K562 (cell line): ENCODE measurements around the gene RPS23. TPM values are rescaled to one million over a fixed set of nuclear protein-coding genes. Genes with fewer than 3 reads are reported as not detected.

ENCODE experiments used
- ATF1 ChIP-seq, 2 experiments: fragments of 450-650 bp in 1 of 2; IDR thresholded peaks; 2 replicates each; pipeline ENCODE4 v1.6.1; 2016; ENCODE audit warnings: missing compliant biosample characterization in 1 of 2, missing genetic modification characterization in 1 of 2
- CREB1 ChIP-seq, 2 experiments: sonication (generic) in 1 of 2; formaldehyde crosslinking in 1 of 2; IDR thresholded peaks; 2 replicates each; pipeline versions ENCODE4 v1.6.1 to v1.8.0; 2012 to 2022; ENCODE audit warnings: inconsistent platforms in 1 of 2, mild to moderate bottlenecking in 1 of 2, missing genetic modification reagents in 1 of 2, moderate library complexity in 1 of 2
- GATAD2A ChIP-seq: fragments of 450-650 bp; IDR thresholded peaks from 2 replicates; pipeline ENCODE4 v1.6.1; 2017
- HEY1 ChIP-seq: fragments of 250-450 bp; sonication (Bioruptor Pico); IDR thresholded peaks from 2 replicates; pipeline ENCODE4 v1.5.0; 2020; ENCODE audit warnings: mild to moderate bottlenecking, moderate library complexity, borderline replicate concordance
- HMG20A ChIP-seq: fragments of 450-650 bp; formaldehyde crosslinking; conservative IDR thresholded peaks from 2 replicates; pipeline ENCODE4 v1.4.0; 2020; ENCODE audit warnings: mild to moderate bottlenecking, mixed read lengths
- MAFF ChIP-seq: IDR thresholded peaks from 2 replicates; pipeline ENCODE4 v1.6.1; 2012; ENCODE audit warnings: low read length, improper control_type of control experiment
- MGA ChIP-seq: fragments of 450-650 bp; IDR thresholded peaks from 2 replicates; pipeline ENCODE4 v1.6.1; 2016; ENCODE audit warnings: mild to moderate bottlenecking, moderate library complexity
- NFATC3 ChIP-seq: fragments of 450-650 bp; IDR thresholded peaks from 2 replicates; pipeline ENCODE4 v1.6.1; 2017; ENCODE audit warnings: mild to moderate bottlenecking
- NFXL1 ChIP-seq: fragments of 450-650 bp; formaldehyde crosslinking; IDR thresholded peaks from 2 replicates; pipeline ENCODE4 v1.4.0; 2021; ENCODE audit warnings: mild to moderate bottlenecking
- PHB2 ChIP-seq: fragments of 450-650 bp; IDR thresholded peaks from 2 replicates; pipeline ENCODE4 v1.6.1; 2017; ENCODE audit warnings: low read depth
- RBFOX2 ChIP-seq: fragments of 200-400 bp; formaldehyde crosslinking; IDR thresholded peaks from 2 replicates; pipeline ENCODE4 v1.6.1; 2017; ENCODE audit warnings: low read depth, mild to moderate bottlenecking, low read length, moderate library complexity
- RBM39 ChIP-seq: fragments of 200-400 bp; formaldehyde crosslinking; optimal IDR thresholded peaks from 2 replicates; pipeline ENCODE3; 2018; ENCODE audit warnings: low read depth, low read length
- SNIP1 ChIP-seq: fragments of 450-650 bp; IDR thresholded peaks from 2 replicates; pipeline ENCODE4 v1.7.1; 2017; ENCODE audit warnings: low read depth, mild to moderate bottlenecking
- XRCC3 ChIP-seq: fragments of 450-650 bp; IDR thresholded peaks from 2 replicates; pipeline ENCODE4 v1.6.1; 2017; ENCODE audit warnings: mild to moderate bottlenecking, moderate library complexity
- XRCC4 ChIP-seq: IDR thresholded peaks from one replicate; pipeline ENCODE4 v1.6.1; 2011; ENCODE audit not compliant: insufficient read depth, insufficient read length; ENCODE audit errors: extremely low read depth
- ZFP1 ChIP-seq: fragments of 450-650 bp; formaldehyde crosslinking; IDR thresholded peaks from 2 replicates; pipeline ENCODE4 v1.4.0; 2020; ENCODE audit warnings: mild to moderate bottlenecking, mixed read lengths
- polyA plus RNA-seq, 8 experiments: library from polyadenylated mRNA; depleted of rRNA in 4 of 8; stranded (reverse) in 5 of 8; unstranded in 3 of 8; fragments of >200 nt; fragmentation: Nextera tagmentation in 2 of 8; fragmentation: Illumina TruSeq in 1 of 8; extraction: Ambion mirVana in 2 of 8; extraction: Trizol in 1 of 8; gene quantifications; 2 replicates each; pipeline versions ENCODE4 v1.2.1 to v1.2.3, GENCODE V29; 2011 to 2014; ENCODE audit warnings: inconsistent platforms in 1 of 8, missing spikeins in 1 of 8
- total RNA-seq, 7 experiments: library from RNA; depleted of rRNA in 6 of 7; stranded (reverse); fragments of >200 nt in 6 of 7; fragmentation: Illumina TruSeq in 2 of 7; extraction: Trizol in 2 of 7; gene quantifications; 2 replicates each; pipeline versions ENCODE4 v1.2.1 to v1.2.3, GENCODE V29; 2011 to 2021; ENCODE audit warnings: low replicate concordance in 1 of 7
- TF ChIP-seq, protein P1 (sequence below): fragments of 450-650 bp; formaldehyde crosslinking; IDR thresholded peaks from 2 replicates; pipeline ENCODE4 v1.4.0; 2022; ENCODE audit warnings: missing genetic modification characterization

The RPS23 gene
- total and polyA plus RNA-seq, 9 of the 15 experiments (the other 6 are each of a cell fraction or from before 2014, with no cell fraction given): 3,252 to 10,689 (median 6,302) TPM

- no peak for TF ChIP-seq NFXL1 (CRISPR knock-in tag)
- TF ChIP-seq RBM39: peak; percentile 81
- TF ChIP-seq SNIP1: no peak; the same call in 1 of the 2 replicates
- no peak for TF ChIP-seq MAFF
- TF ChIP-seq ATF1 (CRISPR knock-in tag; IDR thresholded peaks at IDR 0.05): no peak
- TF ChIP-seq ATF1 (tag; IDR thresholded peaks at IDR 0.05): peak; percentile 62; the same call in 1 of the 2 replicates
- TF ChIP-seq CREB1 (IDR thresholded peaks at IDR 0.05): peak; percentile 35; the same call in 1 of the 2 replicates
- peak; percentile 27; the same call in 1 of the 2 replicates for TF ChIP-seq CREB1 (CRISPR knock-in tag; IDR thresholded peaks at IDR 0.05)
- TF ChIP-seq NFATC3: no peak
- TF ChIP-seq RBFOX2: peak; percentile 100
- TF ChIP-seq MGA: peak; percentile 94
- TF ChIP-seq, protein P1, sequence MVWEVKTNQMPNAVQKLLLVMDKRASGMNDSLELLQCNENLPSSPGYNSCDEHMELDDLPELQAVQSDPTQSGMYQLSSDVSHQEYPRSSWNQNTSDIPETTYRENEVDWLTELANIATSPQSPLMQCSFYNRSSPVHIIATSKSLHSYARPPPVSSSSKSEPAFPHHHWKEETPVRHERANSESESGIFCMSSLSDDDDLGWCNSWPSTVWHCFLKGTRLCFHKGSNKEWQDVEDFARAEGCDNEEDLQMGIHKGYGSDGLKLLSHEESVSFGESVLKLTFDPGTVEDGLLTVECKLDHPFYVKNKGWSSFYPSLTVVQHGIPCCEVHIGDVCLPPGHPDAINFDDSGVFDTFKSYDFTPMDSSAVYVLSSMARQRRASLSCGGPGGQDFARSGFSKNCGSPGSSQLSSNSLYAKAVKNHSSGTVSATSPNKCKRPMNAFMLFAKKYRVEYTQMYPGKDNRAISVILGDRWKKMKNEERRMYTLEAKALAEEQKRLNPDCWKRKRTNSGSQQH: 0 out of 2 replicates have a peak, but pooled peaks have one; percentile 43
- TF ChIP-seq HMG20A: no peak
- no peak for TF ChIP-seq GATAD2A
- TF ChIP-seq PHB2: no peak
- no peak for TF ChIP-seq HEY1 (CRISPR knock-in tag)
- TF ChIP-seq XRCC3: no peak
- no peak for TF ChIP-seq ZFP1 (CRISPR knock-in tag)
- TF ChIP-seq XRCC4: no peak
Measured at GRCh38 chr5:82277987-82278710, at the start of gene RPS23 (continued).
